ENCODE results near the gene SYK.

GRCh38 chr9:90858457-90858901 lies 56.9 kb downstream of the SYK start:
- TF ChIP-seq CTCF (IDR thresholded peaks at IDR 0.05 in 4 of 5, conservative IDR thresholded peaks at IDR 0.05 in 1 of 5) (no peak), POLR2A (IDR thresholded peaks at IDR 0.05) (no peak)
